Measurements from ENCODE around the gene RPS6KL1.
"Not testable (repeated sequence)": the region's sequence is repeated elsewhere in the genome, so short reads cannot be mapped to it uniquely, and the experiment has no call there.

The RPS6KL1 gene

GRCh38 chr14:74934476-74935359, 11.7 kb upstream of the RPS6KL1 start:
- DNase-seq: no peak

GRCh38 chr14:74934041-74934440, 11.0 kb upstream of the RPS6KL1 start:
- no peak for DNase-seq

- not testable (repeated sequence) for DNase-seq
Observed at GRCh38 chr14:74932936-74933335, 9.9 kb upstream of the RPS6KL1 start.

- DNase-seq: no peak
Observed at GRCh38 chr14:74932401-74932901, 9.4 kb upstream of the RPS6KL1 start.

GRCh38 chr14:74931744-74932143, 8.7 kb upstream of the RPS6KL1 start:
- not testable (repeated sequence) for DNase-seq

- no peak for DNase-seq
Observed at GRCh38 chr14:74929242-74929641, 6.2 kb upstream of the RPS6KL1 start.

GRCh38 chr14:74927225-74927624, 4.2 kb upstream of the RPS6KL1 start:
- DNase-seq: no peak

- no peak for DNase-seq
Observed at GRCh38 chr14:74924061-74924460, 1.0 kb upstream of the RPS6KL1 start.

GRCh38 chr14:74921987-74922751, 891 bp downstream of the RPS6KL1 start:
- DNase-seq: no peak

- no peak for DNase-seq
Observed at GRCh38 chr14:74921053-74921620, 1.9 kb downstream of the RPS6KL1 start.

GRCh38 chr14:74920281-74920680, 2.8 kb downstream of the RPS6KL1 start:
- DNase-seq: no peak

- DNase-seq: no peak
Observed at GRCh38 chr14:74919421-74920165, 3.5 kb downstream of the RPS6KL1 start.

- no peak for DNase-seq
Observed at GRCh38 chr14:74918380-74918779, 4.7 kb downstream of the RPS6KL1 start.

- no peak for DNase-seq
Observed at GRCh38 chr14:74917646-74918081, 5.4 kb downstream of the RPS6KL1 start.

- DNase-seq: no peak
Observed at GRCh38 chr14:74917178-74917543, 5.9 kb downstream of the RPS6KL1 start.

- no peak for DNase-seq
Observed at GRCh38 chr14:74915826-74916225, 7.2 kb downstream of the RPS6KL1 start.

GRCh38 chr14:74915426-74915825, 7.6 kb downstream of the RPS6KL1 start:
- no peak for DNase-seq

- no peak for DNase-seq
Observed at GRCh38 chr14:74913986-74914573, 9.0 kb downstream of the RPS6KL1 start.

- no peak for DNase-seq
Observed at GRCh38 chr14:74913393-74913910, 9.6 kb downstream of the RPS6KL1 start.

GRCh38 chr14:74912801-74913200, 10.3 kb downstream of the RPS6KL1 start:
- DNase-seq: no peak

- DNase-seq: no peak
Observed at GRCh38 chr14:74912111-74912510, 10.9 kb downstream of the RPS6KL1 start.

- DNase-seq: no peak
Observed at GRCh38 chr14:74911704-74912103, 11.4 kb downstream of the RPS6KL1 start.
